IMR-90 (cell line): ENCODE data around the gene NTM. TPM values are rescaled to one million over a fixed set of nuclear protein-coding genes. Genes with fewer than 3 reads are reported as not detected.

Experiments
- ATAC-seq: fragments of 200-7000 bp; cut with Tn5 transposase; 2 replicates; pipeline ENCODE4 v1.9.1; 2020; ENCODE audit warnings: low read depth, mild to moderate bottlenecking, moderate library complexity
- BruUV-seq: library from RNA; stranded (reverse); fragments of 400-500 nt; replicated peaks from 2 replicates; lab custom pipeline; 2021; lab: Mats Ljungman, UMichigan
- CTCF ChIA-PET: fragments of 300-600 bp; formaldehyde crosslinking; extraction: SDS; loops from one replicate; lab custom pipeline; 2021; ENCODE audit warnings: antibody characterized with exemption; lab: Yijun Ruan, JAX
- POLR2A ChIA-PET: fragments of 300-600 bp; sonication (Branson Sonifier 250); formaldehyde crosslinking; loops from one replicate; lab custom pipeline; 2022; ENCODE audit warnings: antibody characterized with exemption; ENCODE audit not compliant: unreplicated experiment; lab: Charles Lee
- DNase-seq: peaks from one replicate; pipeline ENCODE4 v3.0.0; 2013
- H2AFZ ChIP-seq: replicated peaks from 2 replicates; pipeline ENCODE3; 2013; ENCODE audit warnings: low read length, mild to moderate bottlenecking; ENCODE audit not compliant: poor library complexity
- H2AK5ac ChIP-seq: 2 replicates; pipeline ENCODE4 v1.6.1; 2013; ENCODE audit warnings: low read depth, low read length, inconsistent platforms
- H2AK9ac ChIP-seq: replicated peaks from 2 replicates; pipeline ENCODE3; 2013; ENCODE audit warnings: mild to moderate bottlenecking, low read depth, low read length, moderate library complexity; ENCODE audit not compliant: poor library complexity
- H2BK120ac ChIP-seq: 2 replicates; pipeline ENCODE4 v1.6.1; 2013; ENCODE audit warnings: low read depth, low read length, inconsistent platforms
- H2BK15ac ChIP-seq: 3 replicates; pipeline ENCODE4 v1.6.1; 2013; ENCODE audit warnings: low read depth, low read length, inconsistent platforms
- H2BK20ac ChIP-seq: 2 replicates; pipeline ENCODE4 v1.6.1; 2013; ENCODE audit warnings: low read depth, mild to moderate bottlenecking, inconsistent platforms, low read length, moderate library complexity
- H2BK5ac ChIP-seq: 2 replicates; pipeline ENCODE4 v1.6.1; 2013; ENCODE audit warnings: mild to moderate bottlenecking, low read depth, low read length, inconsistent platforms; ENCODE audit not compliant: poor library complexity, severe bottlenecking
- H3K14ac ChIP-seq: replicated peaks from 2 replicates; pipeline ENCODE4 v1.6.1; 2013; ENCODE audit warnings: low read depth, low read length, inconsistent platforms
- H3K18ac ChIP-seq: 2 replicates; pipeline ENCODE4 v1.6.1; 2013; ENCODE audit warnings: low read depth, low read length, control low read depth
- H3K23ac ChIP-seq: 2 replicates; pipeline ENCODE4 v1.6.1; 2013; ENCODE audit warnings: low read depth, low read length, inconsistent platforms
- H3K27ac ChIP-seq: 2 replicates; pipeline ENCODE4 v1.5.1; 2013; ENCODE audit warnings: mild to moderate bottlenecking, control low read depth, low read length; ENCODE audit not compliant: insufficient read depth
- H3K27me3 ChIP-seq: 2 replicates; pipeline ENCODE4 v1.6.1; 2013; ENCODE audit warnings: low read length; ENCODE audit not compliant: control insufficient read depth, insufficient read depth
- H3K36me3 ChIP-seq: 2 replicates; pipeline ENCODE4 v1.6.1; 2013; ENCODE audit warnings: low read length, mixed read lengths; ENCODE audit not compliant: control insufficient read depth, insufficient read depth
- H3K4ac ChIP-seq: 2 replicates; pipeline ENCODE4 v1.6.1; 2013; ENCODE audit warnings: low read depth, low read length, inconsistent platforms
- H3K4me1 ChIP-seq: 2 replicates; pipeline ENCODE4 v1.6.1; 2013; ENCODE audit warnings: low read length, mixed read lengths; ENCODE audit not compliant: control insufficient read depth, insufficient read depth
- H3K4me2 ChIP-seq: 2 replicates; pipeline ENCODE4 v1.6.1; 2013; ENCODE audit warnings: low read depth, mild to moderate bottlenecking, control low read depth, low read length, moderate library complexity
- H3K4me3 ChIP-seq: 2 replicates; pipeline ENCODE4 v1.5.1; 2013; ENCODE audit warnings: low read depth, mild to moderate bottlenecking, control low read depth, low read length, moderate library complexity; ENCODE audit not compliant: insufficient read depth
- H3K56ac ChIP-seq: 2 replicates; pipeline ENCODE4 v1.6.1; 2013; ENCODE audit warnings: low read length, inconsistent platforms; ENCODE audit not compliant: insufficient read depth; ENCODE audit errors: extremely low read depth
- H3K79me1 ChIP-seq, 2 experiments: 2 replicates each; pipeline ENCODE4 v1.6.1; 2013; ENCODE audit warnings: low read length in 2 of 2, inconsistent platforms in 1 of 2, low read depth in 1 of 2
- H3K9ac ChIP-seq: 2 replicates; pipeline ENCODE4 v1.6.1; 2013; ENCODE audit warnings: low read depth, low read length, control low read depth
- H3K9me1 ChIP-seq: 2 replicates; pipeline ENCODE4 v1.6.1; 2013; ENCODE audit warnings: low read length, inconsistent platforms; ENCODE audit not compliant: insufficient read depth
- H3K9me3 ChIP-seq: 2 replicates; pipeline ENCODE4 v1.6.1; 2013; ENCODE audit warnings: low read length; ENCODE audit not compliant: control insufficient read depth, insufficient read depth
- H4K20me1 ChIP-seq: 2 replicates; pipeline ENCODE4 v1.6.1; 2013; ENCODE audit warnings: low read length, inconsistent platforms; ENCODE audit not compliant: insufficient read depth
- H4K5ac ChIP-seq: 2 replicates; pipeline ENCODE4 v1.6.1; 2013; ENCODE audit warnings: mild to moderate bottlenecking, low read depth, low read length, control low read depth
- H4K8ac ChIP-seq, 2 experiments: 2 replicates each; pipeline ENCODE4 v1.6.1; 2013; ENCODE audit warnings: low read depth in 2 of 2, low read length in 2 of 2, control low read depth in 1 of 2, inconsistent platforms in 1 of 2
- H4K91ac ChIP-seq: 2 replicates; pipeline ENCODE4 v1.6.1; 2013; ENCODE audit warnings: low read depth, low read length, inconsistent platforms; ENCODE audit not compliant: insufficient read depth
- CHD1 ChIP-seq: IDR thresholded peaks from 2 replicates; pipeline ENCODE4 v1.6.1; 2012; ENCODE audit warnings: low read depth, low read length, improper control_type of control experiment
- MXI1 ChIP-seq: IDR thresholded peaks from 2 replicates; pipeline ENCODE4 v1.6.1; 2012; ENCODE audit warnings: low read depth, mild to moderate bottlenecking, low read length, moderate library complexity, borderline replicate concordance
- WGBS, 2 experiments: methylation state at CpG; one replicate each; pipeline versions ENCODE4 v1.1.5 to v1.1.7; 2013; ENCODE audit warnings: missing lambda C conversion rate in 2 of 2; ENCODE audit not compliant: insufficient read length in 1 of 2; ENCODE audit errors: extremely low coverage in 2 of 2; 5-methylcytosine and 5-hydroxymethylcytosine counted together
- dilution Hi-C: fragments of 300-500 bp; cut with HindIII; formaldehyde crosslinking; loops from one replicate; pipeline ENCODE4 v1.14.3; 2018; ENCODE audit warnings: low sequenced_read_pairs; ENCODE audit not compliant: unreplicated experiment
- in situ Hi-C: fragments of 300-500 bp; cut with MboI; formaldehyde crosslinking; loops from 3 replicates; pipeline ENCODE4 v1.14.3; 2019; ENCODE audit warnings: low sequenced_read_pairs, inconsistent platforms, mixed read lengths
- intact Hi-C: fragments of 100-400 bp; cut with micrococcal nuclease; formaldehyde crosslinking; loops from 2 replicates; pipeline ENCODE4 v1.10.0; 2022
- polyA plus RNA-seq, 3 experiments: library from polyadenylated mRNA; depleted of rRNA; stranded (reverse); fragments of >200 nt; gene quantifications; 2 replicates each; pipeline ENCODE4 v1.2.3, GENCODE V29; 2012; ENCODE audit warnings: low replicate concordance in 1 of 3
- total RNA-seq: library from RNA; depleted of rRNA; stranded (reverse); fragments of >200 nt; gene quantifications from 2 replicates; pipeline ENCODE4 v1.2.3, GENCODE V29; 2012

Gene NTM
- total and polyA plus RNA-seq, 2 of the 4 experiments (the other 2 are of a cell fraction): 19.5 to 25.5 TPM

GRCh38 chr11:132137289-132137980, 767.0 kb downstream of the NTM start:
- Histone ChIP-seq H2BK5ac (no peak overlapping the region), H2AK5ac (no peak overlapping the region), H3K9ac (no peak overlapping the region), H3K27me3 (no peaks in the 10 kb centered on the region), H4K5ac (no peak overlapping the region), H3K56ac (no peak overlapping the region), H3K23ac (no peak overlapping the region), H3K27ac (no peak overlapping the region), H2AFZ (no peak overlapping the region), H3K4ac (no peak overlapping the region), H3K9me1 (peaks cover 12% of the 10 kb centered on the region), H2BK120ac (no peak overlapping the region), H3K4me3 (no peak overlapping the region), H2BK20ac (no peak overlapping the region), H3K14ac (no peak overlapping the region), H4K8ac (no peak overlapping the region), H4K91ac (no peak overlapping the region), H3K4me1 (no peaks in the 10 kb centered on the region), H2AK9ac (no peak overlapping the region), H3K36me3 (no peaks in the 10 kb centered on the region), H3K9me3 (no peaks in the 10 kb centered on the region), H2BK15ac (no peak overlapping the region), H3K4me2 (no peak overlapping the region), H4K20me1 (no peaks in the 10 kb centered on the region), H3K79me1 (peaks cover 0 to 29% of the 10 kb centered on the region in 2 experiments; a peak in 3 of 4 replicates), H3K18ac (no peak overlapping the region)
- DNase-seq (no peak), ATAC-seq (no peak)
- TF ChIP-seq CHD1: no peak
- TF ChIP-seq MXI1: no peak
- POLR2A ChIA-PET: no interaction called here
- BruUV-seq: no TSS peak
- CTCF ChIA-PET: interaction anchor here (0.6 to 1.5 kb wide), 2 partner anchors 11 to 270 kb away, joined by 3 to 5 read pairs; no protein-coding TSS in a partner anchor
- in situ Hi-C loops (loop anchor here (5.0 kb wide), 1 partner anchor 450 kb away; no protein-coding TSS in a partner anchor), intact Hi-C loops (loop anchor here (10.0 kb wide), 1 partner anchor 927 kb away; no protein-coding TSS in a partner anchor), dilution Hi-C loops (no loop called here)
- 100% methylated on average over 3 of the region's 12 CpGs; no CpG with 5 or more reads in 1 of the 2 experiments for WGBS, 2 experiments
